NCI-H146 treated with DMSO at 0.1 percent for 48 hours (cell line): Measurements from ENCODE around the gene CLPTM1L.

ENCODE experiments used
- DNase-seq: peaks from one replicate; lab custom pipeline; 2025; ENCODE audit not compliant: unreplicated experiment; lab: John Stamatoyannopoulos, UW

Gene CLPTM1L, protein sequence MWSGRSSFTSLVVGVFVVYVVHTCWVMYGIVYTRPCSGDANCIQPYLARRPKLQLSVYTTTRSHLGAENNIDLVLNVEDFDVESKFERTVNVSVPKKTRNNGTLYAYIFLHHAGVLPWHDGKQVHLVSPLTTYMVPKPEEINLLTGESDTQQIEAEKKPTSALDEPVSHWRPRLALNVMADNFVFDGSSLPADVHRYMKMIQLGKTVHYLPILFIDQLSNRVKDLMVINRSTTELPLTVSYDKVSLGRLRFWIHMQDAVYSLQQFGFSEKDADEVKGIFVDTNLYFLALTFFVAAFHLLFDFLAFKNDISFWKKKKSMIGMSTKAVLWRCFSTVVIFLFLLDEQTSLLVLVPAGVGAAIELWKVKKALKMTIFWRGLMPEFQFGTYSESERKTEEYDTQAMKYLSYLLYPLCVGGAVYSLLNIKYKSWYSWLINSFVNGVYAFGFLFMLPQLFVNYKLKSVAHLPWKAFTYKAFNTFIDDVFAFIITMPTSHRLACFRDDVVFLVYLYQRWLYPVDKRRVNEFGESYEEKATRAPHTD

DNA sequence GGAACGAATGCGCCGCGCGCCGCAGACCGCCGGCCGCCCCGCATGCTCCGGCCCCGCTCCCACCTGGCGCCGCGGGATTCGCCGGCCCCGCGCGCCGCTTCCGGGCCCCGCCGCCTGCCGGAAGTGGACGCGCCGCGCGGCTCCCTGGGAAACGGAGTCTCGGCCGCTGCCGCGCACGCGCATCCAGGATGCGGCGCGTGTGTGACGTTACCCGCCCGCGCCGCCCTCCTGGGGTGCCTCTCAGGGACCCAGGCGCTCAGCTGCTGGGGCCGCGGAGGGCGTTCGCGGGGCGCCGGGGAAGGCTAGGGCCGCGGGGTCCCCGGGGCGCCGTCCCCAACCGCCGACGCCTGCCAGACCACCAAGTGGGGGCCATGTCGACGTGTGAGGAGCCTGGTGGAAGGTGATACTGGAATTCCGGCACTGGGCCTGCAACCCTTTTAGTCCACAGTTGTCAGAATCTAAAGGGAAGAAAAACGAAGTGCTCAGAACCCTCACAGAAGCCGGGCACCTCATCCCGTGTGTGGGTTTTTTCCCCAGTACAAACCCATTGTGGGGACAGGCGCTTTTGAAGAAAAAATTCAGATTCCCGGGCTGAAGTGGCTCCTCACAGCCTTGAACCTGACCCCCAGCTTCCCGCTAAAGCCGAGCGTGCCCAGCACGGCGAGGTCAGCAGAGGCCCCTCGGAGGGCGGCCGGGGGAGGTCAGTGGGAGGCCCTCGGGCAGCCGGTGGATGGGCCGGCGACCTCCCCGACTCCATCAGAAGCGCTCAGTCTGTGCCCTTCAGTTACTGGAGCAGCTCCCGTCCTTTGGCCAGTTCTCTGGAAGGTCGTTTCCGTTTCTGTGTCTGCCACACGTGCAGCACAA lies at the start of gene CLPTM1L:
Gene CLPTM1L, minus strand, starts transcription at position 125 of the 864 bp plus-strand sequence. CDS start 258 bp downstream, outside the sequence.
- DNase-seq, result peak; percentile 59

DNA sequence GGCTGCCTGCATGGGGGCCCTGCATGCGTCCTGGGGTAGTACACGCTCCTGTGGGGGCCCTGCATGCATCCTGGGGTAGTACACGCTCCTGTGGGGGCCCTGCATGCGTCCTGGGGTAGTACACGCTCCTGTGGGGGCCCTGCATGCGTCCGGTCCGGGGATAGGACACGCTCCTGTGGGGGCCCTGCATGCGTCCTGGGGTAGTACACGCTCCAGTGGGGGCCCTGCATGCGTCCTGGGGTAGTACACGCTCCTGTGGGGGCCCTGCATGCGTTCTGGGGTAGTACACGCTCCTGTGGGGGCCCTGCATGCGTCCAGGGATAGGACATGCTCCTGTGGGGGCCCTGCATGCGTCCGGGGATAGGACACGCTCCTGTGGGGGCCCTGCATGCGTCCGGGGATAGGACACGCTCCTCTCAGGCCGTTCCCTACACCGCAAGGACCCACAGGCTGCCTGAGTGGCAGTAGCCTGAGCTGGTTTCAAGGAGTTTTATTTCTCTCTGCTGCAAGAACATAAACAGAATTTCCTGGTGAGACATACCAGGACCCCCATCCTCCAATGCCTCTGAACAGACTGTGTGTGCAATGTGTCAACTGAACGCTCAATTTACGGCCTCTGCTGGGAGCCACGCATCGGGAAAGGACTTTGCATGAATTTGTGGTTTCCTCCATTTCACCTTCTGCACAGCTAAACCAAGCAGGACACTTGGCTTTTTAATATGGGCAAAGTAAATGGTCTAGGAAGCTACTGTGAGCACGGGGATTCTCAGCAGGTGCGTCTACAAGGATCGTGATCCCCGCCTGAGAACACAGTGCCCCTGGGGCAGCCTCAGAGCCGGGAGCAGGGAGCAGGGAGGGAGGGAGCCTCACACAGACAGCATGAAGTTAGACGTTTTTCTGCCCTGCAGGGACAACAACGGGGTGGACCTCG lies 48.9 kb upstream of the CLPTM1L start:
- DNase-seq, result no peak

DNA sequence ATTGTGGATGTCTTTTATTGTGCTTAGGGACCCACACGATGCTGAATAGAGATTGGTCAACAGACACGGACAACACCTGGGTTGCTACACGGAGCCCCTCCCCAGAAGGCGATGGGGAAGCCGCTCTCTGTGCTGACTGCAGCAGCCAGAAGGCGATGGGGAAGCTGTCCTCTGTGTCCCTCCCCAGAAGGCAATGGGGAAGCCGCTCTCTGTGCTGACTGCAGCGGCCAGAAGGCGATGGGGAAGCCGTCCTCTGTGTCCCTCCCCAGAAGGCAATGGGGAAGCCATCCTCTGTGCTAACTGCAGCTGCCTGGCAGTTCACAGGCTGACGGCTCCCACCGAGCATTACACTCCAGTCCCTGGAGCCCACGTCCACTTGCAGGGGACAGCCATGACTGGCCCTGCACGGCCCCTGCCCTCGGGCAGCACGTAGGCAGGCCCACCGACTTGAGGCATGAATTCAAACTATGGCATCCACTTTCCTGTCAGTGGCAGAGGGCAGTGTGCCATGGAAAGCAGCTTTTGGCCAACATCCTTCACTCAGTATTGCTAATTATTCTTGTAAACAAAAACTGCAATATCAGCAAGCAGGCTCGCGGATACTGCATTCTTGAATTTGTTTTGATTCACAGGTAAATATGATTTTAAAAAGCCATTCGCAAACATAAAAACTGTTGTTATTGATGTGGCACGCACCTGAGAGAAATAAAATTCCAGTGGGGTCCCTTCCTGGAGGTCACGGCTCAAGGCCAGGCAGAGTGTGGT lies 48.1 kb upstream of the CLPTM1L start:
- no peak for DNase-seq

DNA sequence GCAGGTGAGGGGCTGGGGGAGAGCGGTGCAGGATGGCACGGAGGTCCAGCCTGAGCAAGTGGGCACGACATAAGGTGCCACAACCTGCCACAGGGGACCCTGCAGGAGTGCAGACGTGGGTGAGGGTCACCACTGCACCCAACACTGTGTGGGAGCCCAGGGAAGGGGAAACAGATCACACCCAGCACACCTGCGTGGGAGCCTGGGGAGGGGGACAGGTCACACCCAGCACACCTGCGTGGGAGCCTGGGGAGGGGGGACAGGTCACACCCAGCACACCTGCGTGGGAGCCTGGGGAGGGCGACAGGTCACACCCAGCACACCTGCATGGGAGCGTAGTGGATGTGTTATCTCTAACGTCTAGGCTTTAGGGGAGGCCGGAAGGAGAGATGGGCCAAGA lies 47.4 kb upstream of the CLPTM1L start:
- no peak for DNase-seq

DNA sequence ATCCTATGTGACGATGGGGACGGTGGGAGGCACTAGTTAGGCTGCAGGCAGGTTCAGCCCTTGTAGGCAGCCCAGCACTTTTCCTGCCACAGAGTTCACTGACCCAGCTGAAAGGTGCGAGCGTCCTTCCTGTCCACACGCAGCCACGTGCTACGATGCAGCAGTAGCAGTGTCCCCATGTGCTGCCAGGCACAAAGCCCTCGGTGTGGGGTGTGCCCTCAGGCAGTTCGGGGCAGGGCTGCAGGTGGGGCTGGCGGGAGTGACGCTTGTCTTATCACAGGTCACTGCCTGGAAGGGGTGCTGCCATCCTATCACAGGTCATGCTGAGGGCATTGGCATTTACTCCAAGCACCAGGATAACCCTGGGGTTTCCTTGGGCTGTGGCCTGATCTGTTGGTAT lies 46.8 kb upstream of the CLPTM1L start:
- no peak for DNase-seq

DNA sequence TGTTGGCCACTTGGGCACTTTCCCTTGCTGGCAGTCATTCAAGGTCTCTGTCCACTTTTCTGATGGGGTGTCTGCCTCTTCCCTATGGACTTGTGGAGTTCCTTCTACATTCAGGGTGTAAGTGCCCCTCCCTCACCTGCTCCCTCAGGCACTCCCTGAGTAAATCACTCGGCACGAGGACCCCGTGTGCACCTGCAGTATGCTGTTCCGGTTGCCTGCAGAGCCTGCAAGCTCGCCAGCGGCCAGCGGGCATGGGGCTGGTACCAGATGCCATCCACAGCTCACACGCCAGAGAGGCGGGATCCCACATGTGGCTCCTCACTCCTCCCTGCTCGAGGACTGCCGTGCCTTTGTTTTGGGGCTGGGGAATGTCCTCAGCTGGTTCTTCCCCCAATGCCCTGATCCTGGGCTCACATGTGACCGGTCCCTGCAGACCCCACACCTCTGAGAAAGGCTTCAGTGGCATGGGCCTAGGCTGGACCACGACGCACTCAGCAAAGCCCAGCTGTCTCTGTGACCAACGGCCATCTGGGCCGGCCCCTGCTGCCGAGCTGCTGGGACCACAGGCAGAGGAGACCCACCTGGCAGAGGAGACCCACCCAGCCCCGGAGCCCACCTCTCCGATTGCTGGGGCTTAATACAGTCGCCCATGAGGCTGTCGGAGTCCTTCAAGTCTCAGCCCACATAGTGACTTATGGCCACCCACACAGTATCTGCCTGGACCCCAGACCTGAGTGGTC lies 46.1 kb upstream of the CLPTM1L start:
- no peak for DNase-seq

DNA sequence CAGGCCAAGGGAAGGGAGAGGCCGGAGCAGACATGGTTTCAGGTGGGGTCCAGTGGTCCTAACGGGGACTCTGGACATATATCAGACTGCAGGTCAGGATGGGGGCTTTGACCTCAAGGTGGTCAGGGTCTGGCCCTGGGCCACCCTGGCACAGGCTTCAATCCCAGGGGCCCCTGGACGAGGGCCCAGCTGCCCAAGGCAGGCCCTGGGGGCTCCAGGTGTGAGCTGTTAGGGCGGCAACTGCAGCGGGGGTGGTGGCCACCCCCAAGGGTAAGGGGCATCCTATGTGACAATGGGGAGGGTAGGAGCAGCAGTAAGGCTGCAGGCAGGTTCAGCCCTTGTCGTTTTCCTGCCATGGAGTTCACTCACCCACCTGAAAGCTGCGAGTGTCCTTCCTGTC lies 45.4 kb upstream of the CLPTM1L start:
- DNase-seq, result no peak

DNA sequence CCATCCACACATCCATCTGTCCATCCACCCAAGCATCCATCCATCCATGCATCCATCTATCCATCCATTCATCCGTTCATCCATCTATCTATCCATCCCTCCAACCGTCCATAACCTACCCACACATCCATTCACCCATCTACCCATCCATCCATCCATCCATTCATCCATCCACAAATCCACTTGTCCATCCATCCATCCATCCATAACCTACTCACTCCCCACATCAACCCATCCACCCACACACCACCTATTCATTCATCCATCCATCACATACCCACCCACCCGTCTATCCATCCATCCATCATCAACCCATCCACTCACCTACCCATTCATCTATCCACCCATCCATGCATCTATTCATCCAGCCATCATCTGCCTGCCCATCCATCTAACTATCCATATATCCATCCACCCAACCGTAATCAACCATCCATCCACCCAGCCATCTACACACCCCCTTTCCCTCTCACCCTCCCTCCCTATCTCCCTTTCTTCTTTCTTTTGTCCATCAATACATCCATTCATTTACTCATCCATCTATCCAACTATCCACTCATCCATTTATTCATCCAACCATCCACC lies 43.6 kb upstream of the CLPTM1L start:
- no peak for DNase-seq

DNA sequence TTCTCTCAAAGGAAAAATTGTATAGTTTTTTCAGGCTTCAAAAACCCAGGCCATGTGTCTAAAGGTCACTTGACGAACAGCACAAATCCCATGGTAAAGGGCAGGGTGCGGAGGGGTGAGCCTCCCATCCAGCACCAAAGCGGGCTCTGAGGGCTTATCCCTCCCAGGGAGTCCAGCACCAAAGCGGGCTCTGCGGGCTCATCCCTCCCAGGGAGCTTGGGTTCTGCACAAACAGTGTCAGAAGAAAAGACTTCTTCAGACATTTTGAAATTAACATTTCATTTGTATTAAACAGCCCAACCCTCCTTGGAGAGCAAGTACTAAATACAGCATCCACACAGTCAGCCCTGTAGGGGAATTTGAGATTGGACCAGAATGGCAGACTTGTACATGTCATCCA lies 43.0 kb upstream of the CLPTM1L start:
- DNase-seq, result no peak

DNA sequence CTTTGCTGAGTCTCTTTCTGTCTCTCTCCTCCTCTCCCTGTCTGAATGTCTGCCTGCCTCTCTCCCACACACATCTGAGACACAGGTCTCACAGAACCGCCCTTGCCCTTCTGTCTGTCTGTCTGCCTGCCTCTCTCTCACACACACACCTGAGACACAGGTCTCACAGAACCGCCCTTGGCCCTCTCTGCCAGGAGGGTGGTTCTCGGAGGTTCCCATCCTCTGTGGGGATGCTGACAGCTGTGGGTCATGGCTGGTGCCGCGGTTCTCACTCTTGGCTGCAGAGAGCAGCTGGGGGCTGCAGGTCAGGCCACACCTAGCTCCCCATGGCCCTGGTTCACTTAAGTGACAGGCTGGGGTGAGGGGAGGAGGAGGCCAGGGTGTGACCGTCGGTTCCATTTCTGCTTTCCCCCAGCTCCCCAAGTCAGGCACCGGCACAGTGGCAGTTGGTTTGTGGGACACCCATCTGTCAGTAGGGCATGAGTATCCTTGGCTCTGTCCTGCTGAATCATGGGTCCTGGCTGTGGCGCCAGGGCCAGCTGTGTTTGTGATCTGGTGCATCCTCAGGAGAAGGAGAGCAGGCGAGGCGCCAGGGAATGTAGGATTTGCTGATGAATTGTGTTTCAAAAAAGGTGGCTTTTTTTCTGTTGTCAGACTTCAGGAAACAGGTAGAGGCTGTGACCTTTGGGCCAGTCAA lies 42.3 kb upstream of the CLPTM1L start:
- DNase-seq, result no peak

DNA sequence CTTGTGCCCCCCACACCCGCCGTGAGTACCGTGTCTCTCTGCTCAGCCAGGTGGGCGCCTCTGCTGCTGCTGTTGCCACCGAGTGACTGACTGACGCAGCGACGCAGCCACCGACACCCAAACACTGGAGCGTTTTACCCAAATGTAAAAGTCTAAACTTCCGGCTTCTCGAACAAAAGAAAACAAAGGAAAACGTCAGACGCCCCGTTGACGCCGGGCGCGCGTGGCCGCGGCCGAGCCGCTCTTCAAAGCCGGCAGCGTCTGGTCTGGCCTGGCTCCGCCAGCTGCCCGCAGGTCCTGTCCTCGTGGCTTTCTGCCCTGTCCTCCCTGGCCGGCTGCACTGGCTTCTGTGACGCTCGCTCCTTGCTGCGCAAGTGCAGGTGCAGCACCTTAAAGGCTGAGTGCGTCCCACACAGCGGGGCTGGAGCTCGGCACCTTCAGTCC lies 41.4 kb upstream of the CLPTM1L start:
- DNase-seq, result peak; percentile 69

DNA sequence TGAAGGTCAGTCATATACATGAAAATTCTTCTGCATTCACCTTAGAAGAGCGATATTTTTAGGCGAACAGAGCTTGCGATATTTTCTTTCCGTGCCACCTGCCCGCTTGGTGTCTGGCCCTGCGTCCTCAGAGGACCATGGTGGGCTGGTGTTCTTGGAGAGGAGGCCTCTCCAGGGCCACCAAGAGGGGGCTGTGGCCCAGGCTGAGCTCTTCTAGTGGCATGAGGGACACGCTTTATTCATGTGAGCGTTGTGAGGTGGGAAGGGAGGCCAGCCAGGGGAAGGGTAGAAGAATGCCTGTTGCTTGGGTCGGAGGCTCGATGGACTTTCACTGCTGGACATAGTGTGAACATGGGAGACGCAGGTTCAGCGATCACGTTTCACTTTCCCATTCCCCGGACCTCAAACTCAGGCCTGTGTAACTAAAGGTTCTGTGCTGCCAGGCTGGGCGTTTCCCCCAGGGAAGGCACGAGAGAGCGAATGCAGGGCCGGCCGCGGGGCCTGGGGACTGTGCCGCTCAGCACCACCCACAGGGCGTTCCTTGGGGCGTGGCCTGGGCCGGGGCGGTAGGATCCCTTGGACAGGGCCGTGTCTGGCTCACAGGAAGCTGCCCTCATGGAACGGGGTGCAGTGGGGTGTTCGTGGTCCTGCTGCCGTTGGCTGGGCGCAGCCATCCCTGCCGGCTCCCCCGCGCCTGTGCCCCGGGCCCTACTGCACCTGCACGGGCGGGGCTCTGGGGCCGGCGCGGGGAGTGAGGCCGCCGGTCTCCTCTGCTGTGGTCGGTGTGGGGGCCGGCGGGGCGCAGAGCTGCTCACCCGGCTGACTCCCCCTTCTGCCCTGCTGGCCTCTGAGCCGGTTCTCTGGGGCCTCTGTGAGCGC lies 40.7 kb upstream of the CLPTM1L start:
- DNase-seq, result peak; percentile 70

DNA sequence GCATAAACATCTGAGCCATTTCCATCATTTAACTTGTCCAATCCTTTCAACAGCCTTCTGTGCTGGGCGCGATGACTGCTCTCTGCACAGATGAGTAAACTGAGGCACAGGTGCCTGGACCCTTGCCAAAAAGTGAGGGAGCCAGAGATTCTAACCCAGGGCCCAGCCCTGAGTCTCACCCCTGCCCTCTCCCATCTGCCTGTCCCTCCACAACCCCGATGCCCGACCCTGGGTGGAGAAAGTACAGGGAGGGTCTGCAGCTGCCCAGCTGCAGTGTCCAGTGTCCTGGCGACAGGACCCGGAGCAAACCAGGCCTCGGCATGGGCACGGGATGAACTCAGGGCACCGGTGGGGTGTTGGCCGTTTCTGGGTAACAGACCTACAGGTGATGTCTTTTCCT lies 39.6 kb upstream of the CLPTM1L start:
- no peak for DNase-seq

DNA sequence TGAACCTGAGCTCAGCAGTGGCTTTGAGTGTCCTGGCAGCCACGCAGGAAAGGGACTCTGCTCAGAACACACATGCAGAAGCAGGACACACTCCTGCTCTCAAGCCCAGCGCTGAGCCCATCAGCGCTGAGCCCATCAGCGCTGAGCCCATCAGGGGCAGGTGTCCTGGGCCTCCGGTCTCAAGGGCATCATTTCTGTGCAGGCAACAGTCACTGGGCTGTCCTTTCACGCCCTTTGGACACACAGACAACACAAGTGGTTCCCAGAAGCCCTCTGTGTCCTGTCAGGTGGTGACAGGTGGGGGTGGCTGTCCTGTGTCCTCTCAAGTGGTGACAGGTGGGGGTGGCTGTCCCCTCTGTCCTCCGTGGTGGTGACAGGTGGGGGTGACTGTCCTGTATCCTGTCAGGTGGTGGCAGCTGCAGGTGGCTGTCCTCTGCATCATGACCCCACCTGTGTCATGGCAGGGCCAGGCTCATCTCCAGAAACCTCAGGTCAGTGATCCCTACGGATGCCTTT lies 39.0 kb upstream of the CLPTM1L start:
- DNase-seq, result no peak

DNA sequence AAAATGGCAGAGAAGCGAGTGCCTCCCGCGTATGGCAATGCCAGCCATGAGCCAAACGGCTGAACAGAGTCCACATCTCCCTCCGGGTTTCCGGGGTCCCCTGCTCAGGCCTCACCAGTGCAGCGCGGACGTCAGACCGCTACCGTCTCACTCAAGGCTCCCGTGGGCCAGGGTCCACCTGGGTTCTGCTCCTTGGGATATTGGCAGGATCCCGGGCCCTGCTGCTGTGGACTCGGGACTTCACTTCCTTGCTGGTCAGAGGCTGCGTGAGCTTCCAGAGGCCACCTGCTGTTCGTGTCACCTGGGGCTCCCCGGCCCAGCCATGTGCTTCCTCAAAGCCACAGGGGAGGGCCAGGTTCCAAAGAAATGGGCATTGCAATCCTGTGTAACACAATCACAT lies 38.4 kb upstream of the CLPTM1L start:
- DNase-seq, result no peak

DNA sequence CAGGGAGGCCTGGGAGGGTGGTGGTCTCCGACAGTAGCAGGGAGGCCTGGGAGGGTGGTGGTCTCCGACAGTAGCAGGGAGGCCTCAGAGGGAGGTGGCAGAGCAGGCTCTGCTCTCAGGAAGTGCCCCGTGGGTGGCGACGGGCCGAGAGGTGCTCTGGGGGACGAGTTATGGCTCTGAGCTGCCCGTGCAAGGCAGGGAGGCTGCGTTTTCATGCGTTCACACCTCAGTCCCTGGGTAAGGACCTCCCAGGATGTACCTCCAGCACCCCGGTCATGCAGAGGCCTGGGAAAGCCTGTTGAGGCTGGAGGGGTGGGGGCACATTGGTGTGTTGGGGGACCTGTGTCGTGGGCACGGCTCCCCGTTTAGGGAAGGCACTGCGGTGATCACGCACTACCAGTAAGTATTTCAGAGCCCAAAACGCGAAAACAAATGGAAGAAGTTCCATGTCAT lies 37.4 kb upstream of the CLPTM1L start:
- DNase-seq, result no peak
